SK-N-MC (cell line): ENCODE results near the gene ZER1.

ENCODE experiments used
- EZH2 ChIP-seq: fragments of 200-600 bp; sonication (generic); IDR thresholded peaks from one replicate; pipeline ENCODE4 v1.6.1; 2017; ENCODE audit warnings: antibody characterized with exemption
- FOXP2 ChIP-seq: optimal IDR thresholded peaks from 2 replicates; pipeline ENCODE3; 2011; ENCODE audit warnings: mild to moderate bottlenecking, moderate library complexity; ENCODE audit not compliant: insufficient read depth; ENCODE audit errors: extremely low read length, control extremely low read depth
- POLR2AphosphoS5 ChIP-seq: IDR thresholded peaks from 2 replicates; pipeline ENCODE4 v1.6.1; 2012; ENCODE audit warnings: mild to moderate bottlenecking, low read depth, low read length, borderline replicate concordance

- TF ChIP-seq EZH2: no peak
- no peak for TF ChIP-seq POLR2AphosphoS5
- no peak for TF ChIP-seq FOXP2
These were observed 67.9 kb downstream of the ZER1 start for GRCh38 chr9:128703616-128704355.
